A673 (cell line): ENCODE data around the gene BRWD1. TPM values are rescaled to one million over a fixed set of nuclear protein-coding genes. Genes with fewer than 3 reads are reported as not detected.

Source experiments
- BruUV-seq: library from RNA; stranded (reverse); fragments of 400-500 nt; replicated peaks from 2 replicates; lab custom pipeline; 2021; lab: Mats Ljungman, UMichigan
- CTCF ChIA-PET: fragments of 300-600 bp; sonication (Branson Sonifier 250); formaldehyde crosslinking; loops from one replicate; lab custom pipeline; 2022; ENCODE audit warnings: antibody characterized with exemption; lab: Charles Lee
- POLR2A ChIA-PET: fragments of 300-600 bp; sonication (Branson Sonifier 250); formaldehyde crosslinking; loops from one replicate; lab custom pipeline; 2022; ENCODE audit warnings: antibody characterized with exemption; ENCODE audit not compliant: low non-redundant PET; lab: Charles Lee
- DNase-seq: peaks from one replicate; pipeline ENCODE4 v3.0.0-alpha.2; 2015; ENCODE audit warnings: low spot score
- H3K27ac ChIP-seq: fragments of 200-600 bp; sonication (generic); 2 replicates; pipeline ENCODE4 v1.5.1; 2016; ENCODE audit warnings: mixed run types, low read depth, mild to moderate bottlenecking, mixed read lengths, antibody characterized with exemption, low read length; ENCODE audit not compliant: poor library complexity, severe bottlenecking
- H3K27me3 ChIP-seq: fragments of 200-600 bp; sonication (generic); replicated peaks from 2 replicates; pipeline ENCODE4 v1.6.1; 2017; ENCODE audit warnings: mixed run types, low read depth, mild to moderate bottlenecking, mixed read lengths, antibody characterized with exemption, low read length; ENCODE audit not compliant: insufficient read depth, poor library complexity
- H3K36me3 ChIP-seq: fragments of 200-600 bp; sonication (generic); 2 replicates; pipeline ENCODE4 v1.6.1; 2016; ENCODE audit warnings: mixed run types, mild to moderate bottlenecking, mixed read lengths, antibody characterized with exemption, low read length; ENCODE audit not compliant: insufficient read depth, poor library complexity, severe bottlenecking
- H3K4me1 ChIP-seq: fragments of 200-600 bp; sonication (generic); 2 replicates; pipeline ENCODE4 v1.6.1; 2017; ENCODE audit warnings: mixed run types, mild to moderate bottlenecking, mixed read lengths, antibody characterized with exemption, low read length; ENCODE audit not compliant: insufficient read depth, poor library complexity, severe bottlenecking
- H3K4me3 ChIP-seq: fragments of 200-600 bp; sonication (generic); 2 replicates; pipeline ENCODE4 v1.5.1; 2016; ENCODE audit warnings: low read depth, mixed run types, mild to moderate bottlenecking, mixed read lengths, low read length; ENCODE audit not compliant: poor library complexity, severe bottlenecking
- H3K9me3 ChIP-seq: fragments of 200-600 bp; sonication (generic); 2 replicates; pipeline ENCODE4 v1.6.1; 2016; ENCODE audit warnings: mixed run types, low read depth, mild to moderate bottlenecking, mixed read lengths, antibody characterized with exemption, low read length; ENCODE audit not compliant: poor library complexity, severe bottlenecking
- CTCF ChIP-seq: fragments of 300-800, 200-600 bp; sonication (generic); conservative IDR thresholded peaks from 2 replicates; pipeline ENCODE4 v1.5.1; 2017; ENCODE audit warnings: low read depth, mild to moderate bottlenecking, antibody characterized with exemption, low read length, moderate library complexity, mixed read lengths
- EZH2 ChIP-seq: fragments of 200-600 bp; sonication (generic); IDR thresholded peaks from 2 replicates; pipeline ENCODE4 v1.6.1; 2017; ENCODE audit warnings: borderline replicate concordance, low read depth, mild to moderate bottlenecking, mixed read lengths, antibody characterized with exemption, low read length; ENCODE audit not compliant: poor library complexity, severe bottlenecking
- intact Hi-C: fragments of 100-400 bp; cut with micrococcal nuclease; formaldehyde crosslinking; loops from one replicate; pipeline ENCODE4 v1.10.0; 2022; ENCODE audit not compliant: unreplicated experiment
- total RNA-seq: library from RNA; stranded (reverse); gene quantifications from 2 replicates; pipeline ENCODE4 v1.2.3, GENCODE V29; 2021

The BRWD1 gene
- total RNA-seq, 1 experiment from 2014 or later, result 27.6 TPM

- Histone ChIP-seq H3K4me3 (no peak overlapping the region), H3K36me3 (no peaks in the 10 kb centered on the region), H3K4me1 (no peaks in the 10 kb centered on the region), H3K27ac (no peak overlapping the region), H3K27me3 (no peaks in the 10 kb centered on the region), H3K9me3 (no peaks in the 10 kb centered on the region)
- intact Hi-C loops, result no loop called here
- ChIA-PET POLR2A (no interaction called here), CTCF (no interaction called here)
- TF ChIP-seq CTCF (no peak), EZH2 (no peak)
- DNase-seq, result peak; percentile 11
- no TSS peak for BruUV-seq
Measured at GRCh38 chr21:39144191-39144590, 169.2 kb downstream of the BRWD1 start.

GRCh38 chr21:39142972-39143371 is 170.5 kb downstream of the BRWD1 start:
- H3K36me3 ChIP-seq, result no peaks in the 10 kb centered on the region
- no peaks in the 10 kb centered on the region for H3K4me1 ChIP-seq
- no peak overlapping the region for H3K27ac ChIP-seq
- POLR2A ChIA-PET, result no interaction called here
- no peak for DNase-seq
- no peak overlapping the region for H3K4me3 ChIP-seq
- intact Hi-C loops, result no loop called here
- no peaks in the 10 kb centered on the region for H3K9me3 ChIP-seq
- no peaks in the 10 kb centered on the region for H3K27me3 ChIP-seq
- no peak for TF ChIP-seq EZH2
- TF ChIP-seq CTCF, result no peak
- no TSS peak for BruUV-seq
- CTCF ChIA-PET, result no interaction called here

GRCh38 chr21:39141502-39141901 is 171.9 kb downstream of the BRWD1 start:
- POLR2A ChIA-PET, result no interaction called here
- H3K9me3 ChIP-seq, result no peaks in the 10 kb centered on the region
- no peaks in the 10 kb centered on the region for H3K27me3 ChIP-seq
- H3K36me3 ChIP-seq, result no peaks in the 10 kb centered on the region
- no peaks in the 10 kb centered on the region for H3K4me1 ChIP-seq
- H3K4me3 ChIP-seq, result no peak overlapping the region
- no peak for TF ChIP-seq EZH2
- no peak for TF ChIP-seq CTCF
- CTCF ChIA-PET, result no interaction called here
- no TSS peak for BruUV-seq
- DNase-seq, result no peak
- H3K27ac ChIP-seq, result no peak overlapping the region
- intact Hi-C loops, result no loop called here
